ENCODE data around the gene ELAVL3.
A peak's percentile ranks its signal among the peaks of the same experiment; 100 is the strongest.

DNA sequence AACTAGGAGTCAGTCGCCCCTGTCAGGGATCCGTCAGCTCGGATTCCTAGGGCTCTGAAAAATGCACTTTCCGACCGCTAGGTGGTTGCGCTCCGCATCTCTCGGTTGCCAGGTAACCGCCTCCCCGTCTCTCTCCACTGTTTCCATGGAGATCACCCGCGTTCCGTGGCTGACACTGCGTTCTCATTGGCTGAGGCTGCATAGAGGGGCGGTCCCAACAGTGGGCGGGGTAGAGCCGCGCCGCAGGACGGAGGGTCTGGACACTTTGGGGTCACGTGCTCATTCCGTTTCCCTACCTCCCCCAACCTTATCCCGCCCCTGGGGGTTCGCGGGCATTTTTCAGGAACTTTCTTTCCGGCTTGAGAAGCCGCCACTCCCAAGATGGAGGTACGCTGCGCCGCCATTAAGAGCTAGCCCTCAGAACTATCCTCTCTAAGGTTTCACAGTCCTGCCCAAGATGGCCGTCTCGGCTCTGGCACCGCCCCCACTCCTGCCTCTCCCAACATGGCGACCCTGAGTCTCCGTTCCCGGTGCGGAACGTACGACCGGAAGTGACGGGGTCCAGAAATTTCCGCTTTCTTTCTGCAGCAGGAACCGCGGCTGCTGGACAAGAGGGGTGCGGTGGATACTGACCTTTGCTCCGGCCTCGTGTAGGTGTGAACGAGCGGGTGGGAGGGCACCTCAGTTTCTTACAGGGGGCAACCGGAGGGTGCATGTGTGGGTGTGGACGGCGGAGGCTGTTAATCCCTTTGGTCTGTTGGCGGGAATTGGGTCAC is 45.6 kb downstream of the ELAVL3 start, which contains the start of the genes ODAD3 and PRKCSH:
- TF ChIP-seq POLR2A (IDR thresholded peaks at IDR 0.05; ENCODE audit: control extremely low read depth in 1 of 2, low read depth in 2 of 2, low read length in 2 of 2) = peak in 1 of 2 experiments; percentile 88; a peak in 2 of 3 replicates
- TF ChIP-seq, protein P1, sequence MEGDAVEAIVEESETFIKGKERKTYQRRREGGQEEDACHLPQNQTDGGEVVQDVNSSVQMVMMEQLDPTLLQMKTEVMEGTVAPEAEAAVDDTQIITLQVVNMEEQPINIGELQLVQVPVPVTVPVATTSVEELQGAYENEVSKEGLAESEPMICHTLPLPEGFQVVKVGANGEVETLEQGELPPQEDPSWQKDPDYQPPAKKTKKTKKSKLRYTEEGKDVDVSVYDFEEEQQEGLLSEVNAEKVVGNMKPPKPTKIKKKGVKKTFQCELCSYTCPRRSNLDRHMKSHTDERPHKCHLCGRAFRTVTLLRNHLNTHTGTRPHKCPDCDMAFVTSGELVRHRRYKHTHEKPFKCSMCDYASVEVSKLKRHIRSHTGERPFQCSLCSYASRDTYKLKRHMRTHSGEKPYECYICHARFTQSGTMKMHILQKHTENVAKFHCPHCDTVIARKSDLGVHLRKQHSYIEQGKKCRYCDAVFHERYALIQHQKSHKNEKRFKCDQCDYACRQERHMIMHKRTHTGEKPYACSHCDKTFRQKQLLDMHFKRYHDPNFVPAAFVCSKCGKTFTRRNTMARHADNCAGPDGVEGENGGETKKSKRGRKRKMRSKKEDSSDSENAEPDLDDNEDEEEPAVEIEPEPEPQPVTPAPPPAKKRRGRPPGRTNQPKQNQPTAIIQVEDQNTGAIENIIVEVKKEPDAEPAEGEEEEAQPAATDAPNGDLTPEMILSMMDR (IDR thresholded peaks at IDR 0.05; ENCODE audit: control extremely low read depth in 1 of 3, insufficient read depth in 1 of 3, low read depth in 1 of 3, low read length in 3 of 3) = peak; percentile 84 to 95 (median 86)
- TF ChIP-seq TAF1 (IDR thresholded peaks at IDR 0.05; ENCODE audit: low read depth, low read length) = peak; percentile 90
- peak; percentile 93 for TF ChIP-seq POLR2AphosphoS5 (IDR thresholded peaks at IDR 0.05; ENCODE audit: low read depth, low read length)
